ENCODE data around the gene DIPK1B.
A peak's percentile ranks its signal among the peaks of the same experiment; 100 is the strongest.

DIPK1B gene

DNA sequence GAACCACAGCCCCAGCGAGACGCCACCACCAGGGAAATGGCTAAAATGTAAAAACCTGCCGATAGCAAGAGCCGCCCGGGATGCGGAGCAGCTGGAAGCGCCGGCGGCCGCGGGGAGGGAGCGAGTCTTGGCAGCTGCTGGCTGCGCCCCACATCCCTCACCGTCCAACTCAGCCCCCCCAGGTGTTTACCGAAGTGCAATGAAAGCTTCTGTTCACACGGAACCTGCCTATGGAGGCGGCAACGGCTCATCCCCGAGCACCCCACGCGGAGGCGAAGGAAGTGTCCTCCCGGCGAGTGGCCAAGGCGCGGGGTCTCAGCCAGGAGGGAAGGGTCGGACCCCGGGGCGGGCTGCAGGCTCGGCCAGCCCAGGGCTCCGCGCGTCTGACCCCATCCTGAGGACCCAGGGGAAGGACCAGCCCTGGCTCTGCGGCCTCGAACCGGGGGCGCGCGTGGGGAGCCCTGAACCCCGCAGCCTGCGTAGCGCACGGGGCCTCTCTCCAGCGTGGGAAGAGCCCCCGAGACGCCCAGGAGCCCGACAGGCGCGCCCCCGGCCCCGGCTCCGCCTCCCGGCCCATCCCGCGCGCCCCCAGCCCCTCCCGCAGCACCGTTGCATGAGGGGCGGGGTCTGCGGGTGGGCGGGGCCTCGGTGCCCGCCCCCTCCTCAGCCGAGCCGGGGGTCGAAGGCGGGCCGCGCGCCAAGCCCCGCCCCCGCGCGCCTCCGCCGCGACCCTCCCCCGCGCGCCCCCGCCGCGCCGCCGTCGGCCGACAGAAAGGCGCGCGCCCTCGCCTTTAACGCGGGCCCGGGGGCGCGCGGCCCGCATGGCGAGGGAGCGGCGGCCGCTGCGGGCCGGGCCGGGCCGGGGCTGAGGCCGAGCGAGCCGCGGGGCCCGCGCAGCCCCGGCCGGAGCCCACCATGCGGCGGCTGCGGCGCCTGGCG, at the start of gene DIPK1B:
DIPK1B (plus strand) TSS at position 822 of the 939 bp plus-strand sequence; CDS start at position 916, 94 bp downstream.
- DNase-seq, result no peak

DNA sequence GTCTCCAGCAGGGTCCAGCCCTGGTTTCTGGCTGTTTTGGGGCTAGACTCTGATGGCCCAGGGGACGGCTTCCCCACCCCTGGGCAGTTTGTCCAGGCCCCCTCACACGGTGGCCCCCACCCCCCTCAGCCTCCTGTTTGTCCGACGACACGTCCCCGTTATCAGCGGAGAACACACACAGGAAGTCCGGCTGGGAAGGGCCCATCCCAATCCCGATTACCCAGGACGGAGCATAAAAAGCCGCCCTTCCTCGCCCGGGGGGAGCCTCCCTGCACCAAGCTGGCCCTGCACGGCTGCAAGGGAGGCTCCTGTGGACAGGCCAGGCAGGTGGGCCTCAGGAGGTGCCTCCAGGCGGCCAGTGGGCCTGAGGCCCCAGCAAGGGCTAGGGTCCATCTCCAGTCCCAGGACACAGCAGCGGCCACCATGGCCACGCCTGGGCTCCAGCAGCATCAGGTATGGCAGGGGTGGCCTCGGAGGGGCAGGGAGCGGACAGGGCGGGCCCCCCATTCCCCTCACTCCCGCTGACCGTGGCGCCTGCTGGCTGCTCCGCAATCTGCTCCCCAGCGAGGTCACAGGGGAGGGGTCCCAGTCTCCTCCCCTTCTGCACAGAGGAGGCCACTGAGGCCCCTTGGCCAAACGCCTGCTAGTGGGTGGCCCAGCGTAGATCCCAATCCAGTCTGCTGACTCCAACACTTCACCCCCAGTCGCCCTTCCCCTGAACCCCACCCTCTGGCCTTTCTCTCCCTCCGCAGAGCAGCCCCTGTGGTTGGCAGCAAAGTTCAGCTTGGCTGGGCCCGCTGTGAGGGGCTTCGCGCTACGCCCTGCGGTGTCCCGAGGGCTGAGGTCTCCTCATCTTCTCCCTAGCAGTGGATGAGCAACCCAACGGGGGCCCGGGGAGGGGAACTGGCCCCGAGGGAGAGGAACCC, 49.5 kb upstream of the DIPK1B start, which contains the start of gene EGFL7:
EGFL7 (plus strand) TSS at position 261 of the 926 bp plus-strand sequence. CDS start 5,367 bp downstream, outside the sequence.
- peak; percentile 93 for DNase-seq

DNA sequence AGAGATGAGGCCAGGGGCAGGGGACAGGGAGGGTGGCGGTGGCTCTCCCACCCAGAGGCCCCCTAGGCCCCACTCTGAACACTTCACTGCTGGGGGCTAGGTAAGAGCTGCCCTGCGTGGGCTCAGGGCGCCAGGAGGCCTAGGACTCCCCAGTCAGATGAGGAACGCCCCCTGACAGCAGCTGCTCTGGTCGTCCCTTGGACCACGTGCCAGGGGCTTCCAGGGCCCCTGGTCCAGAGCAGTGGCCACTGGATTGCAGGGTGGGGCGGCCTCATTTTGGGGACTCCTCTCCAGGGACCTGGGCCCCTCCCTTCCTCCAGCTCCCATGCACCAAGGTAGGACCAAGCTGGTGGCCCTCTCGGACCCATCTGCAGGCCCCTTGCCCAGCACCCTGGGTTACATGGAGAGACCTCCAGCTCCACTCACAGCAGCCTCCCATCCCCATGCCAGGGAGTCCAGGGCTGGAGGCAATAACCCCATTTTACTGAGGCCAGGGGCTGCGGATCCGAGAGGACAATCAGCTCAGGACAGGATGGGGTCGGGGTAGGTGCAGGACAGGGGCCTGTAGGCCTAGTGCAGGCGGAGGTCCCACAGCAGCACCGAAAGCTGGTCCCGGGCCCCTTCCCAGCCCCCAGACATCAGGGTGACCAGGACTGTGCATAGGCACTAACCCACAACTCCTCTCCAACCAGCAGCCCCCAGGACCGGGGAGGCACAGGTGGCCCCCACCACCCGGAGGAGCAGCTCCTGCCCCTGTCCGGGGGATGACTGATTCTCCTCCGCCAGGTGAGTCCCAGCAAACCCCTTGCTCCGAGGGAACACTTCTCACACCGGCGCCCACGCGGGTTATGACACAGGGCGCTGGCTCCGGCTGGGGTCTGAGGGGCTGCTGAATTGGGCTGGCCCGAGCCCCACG, 48.1 kb upstream of the DIPK1B start:
- DNase-seq, result peak; percentile 46

DNA sequence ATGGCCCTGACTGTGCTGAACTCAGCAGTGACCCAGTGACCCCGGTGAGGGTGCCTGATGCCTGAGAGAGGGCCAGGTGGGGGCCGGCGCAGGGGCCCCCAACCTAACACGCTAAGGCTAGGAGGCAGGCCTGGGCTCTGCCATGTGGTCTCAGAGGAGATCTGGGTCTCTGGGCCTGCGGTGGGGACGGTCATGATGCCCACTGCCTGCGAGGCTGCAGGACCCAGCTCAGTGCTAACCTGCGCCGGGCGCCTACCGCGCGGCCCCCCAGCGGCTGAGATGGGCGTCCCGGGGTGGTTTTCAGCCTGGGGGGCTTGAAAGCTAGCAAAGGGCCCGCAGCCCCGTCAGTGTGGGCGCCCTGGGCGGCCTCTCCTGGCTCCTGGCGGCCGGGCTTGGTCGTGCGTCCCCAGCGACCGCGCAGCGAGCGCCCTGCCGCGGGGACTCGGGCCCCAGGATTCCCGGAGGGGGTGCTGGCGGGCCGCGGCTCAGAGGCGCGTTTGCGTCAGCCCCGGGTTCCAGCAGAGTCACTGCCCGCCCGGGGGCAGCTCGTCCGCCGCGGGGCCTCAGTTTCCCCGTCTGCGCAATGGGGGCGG, 47.2 kb upstream of the DIPK1B start:
- DNase-seq, result peak; percentile 64

DNA sequence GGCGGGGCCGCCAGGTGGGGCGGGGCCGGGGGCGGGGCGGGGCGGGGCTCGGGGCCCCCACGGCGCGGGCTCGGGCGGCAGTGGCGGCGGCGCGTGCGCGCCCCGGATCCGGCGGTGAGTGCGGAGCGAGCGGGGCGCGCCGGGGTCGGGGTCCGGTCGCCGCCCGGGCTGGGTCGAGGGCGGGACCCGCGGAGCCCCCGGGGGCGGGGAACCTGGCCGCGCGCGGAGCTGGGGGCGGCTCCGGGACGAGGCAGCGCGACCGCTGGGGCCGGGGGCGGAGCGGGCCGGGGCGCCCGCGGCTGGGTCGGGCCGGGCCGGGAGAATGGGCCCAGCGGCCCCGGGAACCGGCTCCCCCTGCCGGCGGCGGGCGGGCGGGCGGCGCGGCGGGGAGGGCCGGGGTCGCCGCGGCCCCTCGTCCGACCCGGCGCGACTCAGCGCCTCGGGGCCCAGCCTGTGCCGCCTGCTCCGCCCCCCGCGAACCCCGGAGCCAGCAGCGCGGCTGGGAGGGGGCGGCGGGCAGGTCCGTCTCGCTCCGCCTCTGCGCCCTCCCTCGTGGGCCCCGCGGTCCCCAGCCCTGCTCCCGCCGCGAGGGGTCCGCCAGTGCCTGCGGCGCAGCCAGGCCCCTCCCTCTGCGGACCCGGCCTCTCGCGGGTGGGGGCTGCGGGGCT, 46.5 kb upstream of the DIPK1B start:
- no peak for DNase-seq

DNA sequence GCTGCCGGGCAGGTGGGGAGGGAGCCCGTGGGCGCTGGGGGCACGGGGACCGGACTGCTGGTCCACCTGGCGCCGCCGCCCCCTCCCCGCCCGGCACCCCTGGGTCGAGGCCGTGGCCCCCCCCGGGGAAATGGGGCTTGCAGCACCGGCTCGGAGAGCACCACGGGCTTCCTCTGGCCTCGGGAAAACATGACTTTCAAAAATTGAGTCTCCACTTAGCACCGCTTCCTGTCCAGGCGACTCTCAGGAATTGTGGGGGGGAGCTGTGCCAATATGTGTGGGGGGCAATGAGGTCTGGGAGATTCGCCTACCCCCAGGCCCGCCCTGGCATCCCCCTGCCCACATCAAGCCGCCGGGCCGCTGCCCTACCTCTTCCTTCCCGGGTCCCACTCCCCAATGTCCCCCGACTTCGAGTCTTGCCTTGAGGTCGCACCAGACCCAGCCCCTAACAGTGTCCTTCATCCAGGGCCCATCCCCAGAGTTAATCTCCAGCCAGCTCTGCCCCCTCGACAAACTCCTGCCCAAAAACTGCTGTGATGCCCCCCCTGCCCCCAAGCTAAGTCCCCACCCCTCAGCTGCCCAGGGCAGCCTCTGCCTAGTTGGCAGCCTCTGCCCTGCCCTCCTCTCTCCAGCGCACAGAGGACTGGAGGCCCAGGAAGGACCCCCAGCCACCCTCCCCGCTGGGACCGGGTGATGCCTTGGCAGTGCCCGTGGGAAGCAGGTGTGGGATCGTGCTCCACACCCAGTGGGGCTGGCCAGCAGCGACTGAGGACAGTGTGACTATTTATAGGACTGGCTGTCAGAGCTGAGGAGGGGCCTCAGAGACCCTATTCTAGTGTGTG, 45.8 kb upstream of the DIPK1B start:
- DNase-seq, result peak; percentile 44

DNA sequence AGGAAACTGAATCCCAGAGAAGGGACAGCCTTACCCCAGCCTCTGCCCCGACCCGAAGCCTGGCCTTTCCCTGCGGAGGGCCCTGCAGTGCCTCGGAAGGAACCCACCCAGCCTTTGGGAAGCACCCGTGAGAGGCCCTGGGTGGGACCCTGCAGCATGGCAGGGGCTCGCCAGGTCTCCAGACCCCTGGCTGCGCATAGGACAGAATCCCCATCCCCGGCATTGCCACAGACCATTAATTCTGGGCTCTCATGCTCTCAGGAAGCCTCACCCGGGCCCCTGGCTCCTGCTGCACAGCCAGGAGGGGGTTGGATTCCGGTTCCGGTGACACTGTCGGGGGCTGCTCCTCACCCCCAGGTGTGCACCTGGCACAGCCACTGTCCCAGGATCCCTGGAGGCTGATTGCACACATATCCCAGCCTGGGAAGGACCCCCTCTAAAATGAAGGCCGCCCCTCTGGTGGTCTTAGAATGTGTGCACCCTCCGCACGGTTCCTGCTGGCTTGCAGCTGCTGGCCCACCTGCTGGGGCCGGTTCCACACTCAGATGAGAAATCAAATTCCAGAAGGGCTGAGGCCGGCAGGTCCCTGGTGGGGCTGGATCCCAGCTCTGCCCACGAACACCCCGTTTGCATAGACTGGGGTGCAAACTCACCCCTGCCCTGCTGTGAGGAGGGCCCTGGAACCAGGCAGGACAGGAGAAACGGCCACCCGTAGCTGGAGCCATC, 45.0 kb upstream of the DIPK1B start:
- no peak for DNase-seq

DNA sequence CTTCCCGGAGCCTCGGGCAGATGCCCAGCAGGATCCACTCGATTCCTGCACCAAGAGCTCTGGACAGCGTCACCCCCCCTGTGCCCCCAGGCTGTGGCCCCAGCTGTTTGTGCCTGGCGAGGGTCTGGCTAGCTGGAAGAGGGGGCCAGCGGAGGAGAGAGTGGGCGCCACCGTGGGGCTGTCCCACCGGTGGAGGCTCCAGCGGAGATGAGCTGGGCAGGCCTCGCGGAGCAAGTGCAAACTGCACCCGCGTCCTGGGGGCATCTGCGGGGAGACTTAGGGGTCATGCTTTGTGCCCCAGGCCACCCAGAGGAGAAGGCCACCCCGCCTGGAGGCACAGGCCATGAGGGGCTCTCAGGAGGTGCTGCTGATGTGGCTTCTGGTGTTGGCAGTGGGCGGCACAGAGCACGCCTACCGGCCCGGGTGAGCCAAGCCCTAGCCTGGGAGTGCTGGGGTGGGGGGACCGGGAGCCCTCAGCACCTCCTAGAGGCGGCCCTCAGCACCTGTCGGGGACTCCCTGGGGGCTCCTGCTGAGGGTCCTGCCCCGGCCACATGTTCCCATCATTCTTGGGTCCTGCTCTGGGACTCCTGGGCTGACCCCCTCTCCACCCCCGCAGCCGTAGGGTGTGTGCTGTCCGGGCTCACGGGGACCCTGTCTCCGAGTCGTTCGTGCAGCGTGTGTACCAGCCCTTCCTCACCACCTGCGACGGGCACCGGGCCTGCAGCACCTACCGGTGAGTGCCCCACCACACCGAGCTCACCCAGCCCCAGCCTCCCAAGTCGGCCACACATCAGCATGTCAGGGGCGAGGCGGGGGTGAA, 44.2 kb upstream of the DIPK1B start:
- peak; percentile 48 for DNase-seq

DNA sequence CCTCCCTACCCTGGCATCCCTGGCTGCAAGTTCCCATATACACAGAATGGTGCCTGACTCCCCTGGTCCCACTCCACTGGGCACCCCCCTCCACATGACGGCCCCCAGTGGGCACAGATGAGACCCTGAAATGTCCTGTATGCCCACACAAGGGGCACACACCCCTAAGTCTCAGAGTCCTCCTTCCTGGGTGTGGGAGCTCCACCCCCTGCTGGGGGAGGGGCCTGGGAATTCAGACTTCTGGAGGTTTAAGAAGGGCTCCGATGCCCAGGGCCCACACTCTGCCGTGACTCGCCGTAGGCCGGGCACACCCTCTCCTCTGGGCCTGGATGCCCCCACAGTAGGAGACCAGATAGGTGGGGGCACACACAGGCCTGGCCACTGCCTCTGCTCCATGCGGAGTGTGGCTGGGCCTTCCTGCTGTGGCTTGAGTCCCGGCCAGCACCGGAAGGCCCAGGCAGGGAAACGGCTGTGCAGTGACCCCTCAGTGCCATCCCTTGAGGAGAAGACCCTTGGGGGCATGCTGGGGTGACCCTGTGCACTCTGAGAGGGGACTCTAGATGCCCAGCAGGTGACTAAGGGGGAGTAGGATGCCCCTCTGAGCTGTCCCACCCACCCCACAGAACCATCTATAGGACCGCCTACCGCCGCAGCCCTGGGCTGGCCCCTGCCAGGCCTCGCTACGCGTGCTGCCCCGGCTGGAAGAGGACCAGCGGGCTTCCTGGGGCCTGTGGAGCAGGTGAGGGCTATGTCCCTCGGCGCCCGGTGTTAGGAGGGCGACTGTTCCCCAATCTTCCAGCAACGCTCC, 43.2 kb upstream of the DIPK1B start:
- DNase-seq, result peak; percentile 72

DNA sequence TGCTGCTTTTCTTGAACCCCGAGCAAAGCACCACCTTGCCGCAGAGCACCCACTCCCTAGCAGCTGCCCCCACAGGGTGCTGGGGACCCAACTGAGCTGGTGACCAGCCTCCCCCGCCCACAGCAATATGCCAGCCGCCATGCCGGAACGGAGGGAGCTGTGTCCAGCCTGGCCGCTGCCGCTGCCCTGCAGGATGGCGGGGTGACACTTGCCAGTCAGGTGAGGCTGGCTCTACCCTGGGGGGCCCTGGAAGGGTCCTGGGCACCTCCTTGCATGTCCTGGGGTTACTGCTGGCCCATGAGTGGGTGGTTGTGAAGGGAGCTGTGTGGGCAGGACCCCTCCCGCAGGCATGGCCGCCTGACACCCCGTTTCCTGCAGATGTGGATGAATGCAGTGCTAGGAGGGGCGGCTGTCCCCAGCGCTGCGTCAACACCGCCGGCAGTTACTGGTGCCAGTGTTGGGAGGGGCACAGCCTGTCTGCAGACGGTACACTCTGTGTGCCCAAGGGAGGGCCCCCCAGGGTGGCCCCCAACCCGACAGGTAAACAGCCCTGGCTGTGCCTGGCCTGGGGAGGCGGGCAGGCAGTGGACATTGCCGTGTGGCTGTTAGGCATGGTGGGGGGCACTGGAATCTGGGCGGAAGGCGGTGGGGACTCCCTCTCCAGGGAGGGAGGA, 42.4 kb upstream of the DIPK1B start:
- DNase-seq, result peak; percentile 16

DNA sequence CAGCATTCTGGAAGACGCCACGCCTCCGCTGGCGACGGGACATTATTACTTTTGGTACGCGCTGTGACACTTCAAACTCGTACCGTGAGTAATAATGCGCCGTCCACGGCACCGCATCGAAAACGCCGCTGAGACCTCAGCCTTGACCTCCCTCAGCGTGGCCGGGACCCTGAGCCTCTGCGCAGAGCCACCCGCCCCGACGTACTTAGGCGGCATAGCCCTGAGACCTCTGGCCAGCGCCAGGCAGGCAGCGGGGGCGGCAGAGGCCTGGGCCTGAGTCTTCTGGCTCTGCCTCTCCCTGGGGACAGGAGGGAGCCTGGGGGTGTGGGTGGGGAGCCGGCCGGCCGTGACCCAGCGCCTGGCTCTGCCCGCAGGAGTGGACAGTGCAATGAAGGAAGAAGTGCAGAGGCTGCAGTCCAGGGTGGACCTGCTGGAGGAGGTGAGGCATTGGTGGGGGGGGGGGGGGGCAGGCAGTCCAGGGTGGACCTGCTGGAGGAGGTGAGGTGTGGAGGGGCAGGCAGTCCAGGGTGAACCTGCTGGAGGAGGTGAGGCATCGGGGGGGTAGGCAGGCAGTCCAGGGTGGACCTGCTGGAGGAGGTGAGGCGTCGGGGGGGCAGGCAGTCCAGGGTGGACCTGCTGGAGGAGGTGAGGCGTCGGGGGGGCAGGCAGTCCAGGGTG, 41.7 kb upstream of the DIPK1B start:
- peak; percentile 7 for DNase-seq

DNA sequence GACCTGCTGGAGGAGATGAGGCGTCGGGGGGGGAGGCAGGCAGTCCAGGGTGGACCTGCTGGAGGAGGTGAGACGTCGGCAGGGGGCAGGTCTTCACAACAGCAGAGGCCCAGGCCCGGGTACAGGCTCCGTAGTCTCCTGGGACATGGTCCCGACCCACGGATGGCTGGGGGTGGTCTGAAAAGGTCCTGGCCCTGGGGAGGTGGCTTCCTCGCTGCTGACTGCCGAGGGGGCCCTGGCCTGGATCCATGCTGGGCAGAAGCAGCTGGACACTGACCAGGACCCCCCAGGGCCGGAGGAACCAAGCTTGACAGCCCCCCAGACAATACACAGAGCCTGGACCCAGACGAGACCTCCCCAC, 41.1 kb upstream of the DIPK1B start:
- peak; percentile 9 for DNase-seq

DNA sequence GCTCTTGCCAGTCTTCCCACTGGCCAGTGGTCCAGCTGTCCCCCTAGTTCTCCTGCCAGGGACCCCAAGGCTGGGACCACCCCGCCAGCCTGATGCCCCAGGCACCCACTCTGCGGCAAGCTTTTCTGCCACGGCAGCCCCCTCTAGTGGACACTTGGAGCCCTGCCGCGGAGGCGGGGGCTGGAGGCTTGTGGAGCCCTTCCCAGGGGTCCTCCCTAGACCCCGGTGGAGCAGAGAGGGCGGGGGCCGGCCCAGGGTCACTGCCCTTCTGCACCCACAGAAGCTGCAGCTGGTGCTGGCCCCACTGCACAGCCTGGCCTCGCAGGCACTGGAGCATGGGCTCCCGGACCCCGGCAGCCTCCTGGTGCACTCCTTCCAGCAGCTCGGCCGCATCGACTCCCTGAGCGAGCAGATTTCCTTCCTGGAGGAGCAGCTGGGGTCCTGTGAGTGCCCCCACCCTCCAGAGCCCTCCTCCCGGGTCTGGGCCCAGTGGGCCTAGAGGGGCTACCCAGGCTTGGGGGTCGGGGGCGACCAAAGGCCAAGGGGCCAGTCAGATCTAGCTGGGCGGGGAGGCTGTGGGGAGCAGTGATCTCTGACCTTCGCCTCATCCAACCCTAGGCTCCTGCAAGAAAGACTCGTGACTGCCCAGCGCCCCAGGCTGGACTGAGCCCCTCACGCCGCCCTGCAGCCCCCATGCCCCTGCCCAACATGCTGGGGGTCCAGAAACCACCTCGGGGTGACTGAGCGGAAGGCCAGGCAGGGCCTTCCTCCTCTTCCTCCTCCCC, 40.5 kb upstream of the DIPK1B start:
- DNase-seq, result peak; percentile 45

DNA sequence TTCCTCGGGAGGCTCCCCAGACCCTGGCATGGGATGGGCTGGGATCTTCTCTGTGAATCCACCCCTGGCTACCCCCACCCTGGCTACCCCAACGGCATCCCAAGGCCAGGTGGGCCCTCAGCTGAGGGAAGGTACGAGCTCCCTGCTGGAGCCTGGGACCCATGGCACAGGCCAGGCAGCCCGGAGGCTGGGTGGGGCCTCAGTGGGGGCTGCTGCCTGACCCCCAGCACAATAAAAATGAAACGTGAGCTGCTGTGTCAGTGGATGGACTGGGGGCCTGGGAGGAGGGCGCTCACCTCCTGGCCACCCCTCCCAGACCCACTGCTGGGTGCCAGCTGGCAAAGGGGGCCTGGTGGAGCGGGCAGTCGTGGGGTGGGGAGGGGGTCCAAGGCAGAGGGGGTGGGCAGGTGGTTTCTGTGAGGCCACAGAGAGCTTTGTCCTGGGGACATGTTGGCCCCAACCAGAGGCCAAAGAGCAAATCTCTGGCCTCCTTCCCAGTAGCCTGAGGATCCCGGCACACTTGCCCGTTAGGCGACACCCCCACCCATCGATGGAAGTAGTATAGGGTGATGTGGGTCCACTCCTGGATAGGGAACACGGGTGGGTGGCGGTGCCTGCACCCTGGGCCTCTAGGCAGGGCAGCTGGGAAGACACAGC, 39.8 kb upstream of the DIPK1B start:
- peak; percentile 43 for DNase-seq
